Inflammatory macrophage treated with lipopolysaccharide for 4 hours (primary cell): ENCODE measurements around the gene TMEM151A.

Experiments
- DNase-seq: peaks from one replicate; pipeline ENCODE4 v3.0.0-alpha.2; 2020

TMEM151A gene

DNA sequence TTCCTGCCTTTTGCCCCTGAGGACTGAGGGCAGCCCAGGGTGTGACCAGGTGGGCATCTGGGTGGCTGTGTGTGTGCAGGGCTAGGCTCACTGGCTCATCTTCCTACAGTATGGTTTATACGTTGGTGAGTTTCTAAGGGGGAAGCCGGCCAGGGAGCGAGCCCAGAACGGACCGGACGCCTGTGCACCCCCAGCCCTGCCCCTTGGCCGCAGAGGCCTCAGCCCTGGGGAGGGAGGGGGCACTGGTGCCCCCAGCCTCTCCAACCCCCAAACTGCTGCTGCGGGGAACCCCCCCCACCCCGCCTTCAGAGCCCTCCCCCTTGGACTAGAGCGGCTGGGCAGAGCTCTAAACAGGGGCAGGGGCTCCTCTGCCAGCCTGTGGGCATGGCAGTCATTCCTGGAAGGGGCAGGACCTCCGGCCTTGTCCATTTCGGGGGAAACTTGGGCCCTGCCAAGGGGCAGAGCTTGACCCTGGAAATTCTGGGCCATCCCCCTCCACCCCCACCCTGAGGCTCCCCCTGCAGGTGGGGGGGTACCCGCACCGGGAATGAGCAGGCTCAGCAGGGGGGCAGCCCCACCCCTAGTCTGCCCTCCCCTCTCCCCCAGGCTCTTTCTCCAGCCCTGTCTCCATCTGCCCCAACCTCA is 8.1 kb upstream of the TMEM151A start:
- no peak for DNase-seq

DNA sequence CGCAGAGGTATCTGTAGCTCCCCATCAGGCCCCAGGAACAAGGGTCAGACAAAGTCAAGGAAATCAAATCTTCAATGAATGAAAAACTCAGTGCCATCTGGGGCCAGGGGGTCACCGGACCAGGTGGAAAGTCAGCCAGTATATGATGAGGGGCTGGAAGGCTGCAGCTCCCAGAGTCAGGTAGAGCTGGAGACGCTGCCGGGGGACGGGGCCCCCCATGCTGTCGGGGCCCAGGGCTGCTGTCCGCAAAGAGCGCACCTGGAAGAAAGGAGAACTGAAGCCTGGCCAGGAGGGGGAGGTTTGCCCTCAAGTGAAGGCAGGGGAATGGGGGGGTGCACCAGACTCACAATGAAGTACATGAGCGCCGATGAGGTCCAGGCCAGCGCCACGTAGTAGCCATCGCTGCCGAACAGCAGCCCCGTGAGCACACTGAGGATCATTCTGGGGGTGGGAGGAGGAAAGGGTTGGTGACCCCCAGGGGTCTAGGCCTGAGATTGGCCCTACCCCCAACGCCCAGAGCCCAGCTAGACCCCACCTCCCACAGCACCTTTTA is 7.1 kb upstream of the TMEM151A start:
- DNase-seq: no peak

DNA sequence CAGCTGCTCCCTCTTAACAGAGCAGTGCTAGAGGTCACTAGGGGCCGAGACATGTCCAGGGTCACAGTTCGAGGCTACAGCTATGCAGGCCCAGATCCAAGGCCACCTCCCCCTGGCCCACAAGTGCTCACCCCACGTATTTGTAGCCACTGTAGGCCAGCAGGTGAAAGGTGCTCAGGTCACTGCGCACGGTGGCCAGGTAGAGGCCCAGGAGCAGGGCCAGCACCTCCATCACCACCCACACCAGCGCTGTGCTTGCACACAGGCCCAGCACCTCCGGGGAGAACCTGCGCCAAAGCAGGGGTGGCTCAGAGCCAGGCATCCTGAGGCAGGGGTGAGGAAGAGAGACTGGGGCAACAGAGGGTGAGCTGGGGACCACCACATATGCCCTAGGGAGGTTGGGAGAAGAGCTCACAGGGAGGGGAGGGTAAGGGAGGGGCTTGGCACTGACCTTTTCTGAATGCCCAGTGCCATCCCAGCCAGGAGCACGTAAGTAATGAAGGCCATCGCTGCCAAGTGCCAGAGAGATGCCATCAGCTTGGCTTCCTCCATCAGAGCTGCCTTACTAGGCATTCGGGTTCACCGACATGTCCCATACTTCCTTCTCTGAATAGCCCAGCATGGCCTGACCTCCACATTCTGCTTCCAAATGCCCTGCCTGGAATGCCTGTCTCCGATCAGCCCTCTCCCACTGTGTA is 6.3 kb upstream of the TMEM151A start:
- DNase-seq: no peak

DNA sequence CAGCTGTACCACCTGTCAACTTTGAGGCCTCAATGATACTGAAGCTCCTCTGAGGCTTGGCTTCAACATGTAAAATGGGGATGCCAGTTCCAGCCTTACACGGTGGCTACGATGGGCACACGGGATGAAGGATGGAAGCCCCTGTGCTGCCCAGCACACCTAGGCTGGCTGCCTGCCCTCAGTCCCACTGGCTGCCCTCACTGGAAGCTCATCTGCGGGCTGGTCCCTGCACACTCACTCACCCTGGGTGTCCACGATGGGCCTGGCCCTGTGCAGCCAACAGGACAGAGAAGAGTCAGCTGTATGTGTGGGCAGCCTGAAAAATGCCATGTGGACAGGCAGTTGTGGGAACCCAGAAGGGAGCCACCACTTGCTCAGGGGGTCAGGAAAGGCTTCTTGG is 5.0 kb upstream of the TMEM151A start:
- DNase-seq: no peak

DNA sequence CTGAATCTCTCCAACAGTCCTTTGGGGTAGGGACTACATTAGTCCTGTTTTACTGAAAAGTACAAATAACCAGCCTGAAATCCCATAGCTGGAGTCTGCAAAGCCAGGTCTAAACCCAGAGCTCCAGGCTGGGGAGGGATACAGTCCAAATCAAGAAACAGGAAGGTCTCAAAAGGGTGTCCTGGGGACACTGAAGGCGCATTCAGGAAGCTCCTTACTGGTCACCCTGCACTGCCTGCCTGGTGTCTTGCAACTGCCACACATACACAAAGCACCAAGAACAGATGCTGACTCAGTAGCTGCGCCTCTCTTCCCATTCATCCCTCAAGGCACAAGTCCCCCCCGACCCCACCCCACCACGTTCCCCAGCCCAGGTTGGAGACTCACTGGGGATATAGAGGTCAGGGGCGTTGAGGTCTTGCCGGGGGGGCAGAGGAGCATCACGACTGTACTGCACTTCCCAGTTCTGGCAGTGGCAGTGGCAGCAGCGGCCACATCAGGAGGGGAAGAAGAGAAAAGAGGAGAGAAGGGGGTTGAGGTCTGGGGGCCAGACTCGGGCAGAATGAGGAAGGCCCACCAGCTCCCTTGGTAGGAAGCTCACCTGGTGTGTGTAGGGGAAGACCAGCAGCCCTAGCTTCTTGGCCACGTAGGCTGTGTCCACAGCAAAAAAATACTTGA is 4.3 kb upstream of the TMEM151A start:
- DNase-seq: peak; percentile 18

DNA sequence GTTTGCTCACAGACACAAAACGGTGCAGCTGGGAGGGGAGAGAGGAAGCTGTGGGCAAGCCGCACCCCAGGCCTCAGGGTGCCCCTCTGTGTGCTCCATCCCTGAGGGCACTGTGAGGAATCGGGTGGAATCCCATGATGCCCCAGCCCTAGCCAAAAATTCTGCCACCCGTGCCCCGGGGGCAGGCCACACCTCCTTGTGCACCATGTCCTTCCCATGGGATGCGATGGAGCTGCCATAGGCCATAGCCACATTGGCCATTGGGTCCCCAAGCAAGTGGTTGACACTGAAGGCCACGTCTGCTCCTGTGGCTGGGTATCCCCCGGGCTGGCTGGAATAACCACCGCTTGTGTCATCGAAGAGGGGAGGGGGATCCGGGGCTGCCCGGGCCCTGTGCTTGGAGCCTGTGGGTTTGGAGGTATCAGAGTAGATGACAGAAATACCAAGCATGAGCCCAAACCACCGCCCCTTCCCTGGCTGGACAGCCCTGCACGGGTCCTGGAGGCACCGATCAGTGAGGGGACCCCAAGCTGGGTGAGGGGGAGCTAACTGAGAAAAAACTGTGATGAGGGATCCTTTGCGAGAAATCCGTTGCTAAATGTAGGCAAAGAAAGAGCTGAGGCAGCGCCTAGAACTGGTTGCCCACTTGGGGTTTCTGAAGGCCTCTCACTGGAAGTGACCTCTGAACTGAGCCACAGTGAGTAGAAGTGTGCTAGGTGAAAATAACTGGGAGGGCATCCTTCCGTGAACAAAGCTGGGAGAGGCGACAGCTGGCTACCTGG is 3.6 kb upstream of the TMEM151A start:
- DNase-seq: no peak

DNA sequence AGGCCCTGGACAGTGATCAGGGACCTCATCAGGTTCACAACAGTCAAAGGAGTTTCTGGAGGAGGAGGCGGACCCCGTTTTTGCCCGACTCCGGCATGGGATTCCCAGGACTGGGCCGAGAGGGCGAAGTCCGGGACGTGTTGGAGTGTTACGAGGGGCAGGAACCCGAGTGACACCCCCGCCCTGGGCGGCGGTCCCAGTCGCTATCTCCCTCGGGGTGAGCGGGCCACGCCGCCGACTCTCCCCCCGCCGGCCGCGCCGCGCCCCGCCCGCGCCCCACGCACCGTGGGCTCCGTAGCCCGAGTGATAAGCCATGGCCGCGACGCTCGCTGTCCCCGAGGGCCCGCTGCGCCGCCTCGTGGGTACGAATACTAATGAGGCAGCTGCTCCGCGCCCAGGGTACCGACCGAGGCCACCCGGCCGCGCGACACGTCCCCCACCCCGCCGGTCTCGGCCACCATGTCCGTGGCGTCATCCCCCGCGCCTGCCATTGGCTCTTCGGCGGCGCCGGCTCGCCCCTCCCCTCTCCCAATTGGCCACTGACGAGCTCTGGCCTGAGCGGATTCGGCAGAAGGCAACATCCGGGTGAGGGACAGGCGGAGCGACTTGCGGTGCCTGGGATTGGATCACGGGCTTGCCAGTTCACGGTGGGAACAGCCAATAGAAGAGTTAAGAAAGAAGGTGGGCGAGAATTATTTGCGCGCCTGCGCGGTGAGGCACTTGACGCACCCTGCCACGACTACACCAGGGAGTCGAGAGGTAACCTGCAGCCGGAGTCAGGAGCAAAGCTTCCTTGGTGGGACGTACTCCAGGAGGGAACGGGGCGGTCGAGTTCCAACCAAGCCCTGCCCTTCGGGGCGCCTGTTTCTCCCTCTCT is 2.8 kb upstream of the TMEM151A start, which contains the start of gene YIF1A:
YIF1A (minus strand) TSS at position 473 of the 877 bp plus-strand sequence; CDS start at position 315, 158 bp downstream.
- DNase-seq: peak; percentile 99

DNA sequence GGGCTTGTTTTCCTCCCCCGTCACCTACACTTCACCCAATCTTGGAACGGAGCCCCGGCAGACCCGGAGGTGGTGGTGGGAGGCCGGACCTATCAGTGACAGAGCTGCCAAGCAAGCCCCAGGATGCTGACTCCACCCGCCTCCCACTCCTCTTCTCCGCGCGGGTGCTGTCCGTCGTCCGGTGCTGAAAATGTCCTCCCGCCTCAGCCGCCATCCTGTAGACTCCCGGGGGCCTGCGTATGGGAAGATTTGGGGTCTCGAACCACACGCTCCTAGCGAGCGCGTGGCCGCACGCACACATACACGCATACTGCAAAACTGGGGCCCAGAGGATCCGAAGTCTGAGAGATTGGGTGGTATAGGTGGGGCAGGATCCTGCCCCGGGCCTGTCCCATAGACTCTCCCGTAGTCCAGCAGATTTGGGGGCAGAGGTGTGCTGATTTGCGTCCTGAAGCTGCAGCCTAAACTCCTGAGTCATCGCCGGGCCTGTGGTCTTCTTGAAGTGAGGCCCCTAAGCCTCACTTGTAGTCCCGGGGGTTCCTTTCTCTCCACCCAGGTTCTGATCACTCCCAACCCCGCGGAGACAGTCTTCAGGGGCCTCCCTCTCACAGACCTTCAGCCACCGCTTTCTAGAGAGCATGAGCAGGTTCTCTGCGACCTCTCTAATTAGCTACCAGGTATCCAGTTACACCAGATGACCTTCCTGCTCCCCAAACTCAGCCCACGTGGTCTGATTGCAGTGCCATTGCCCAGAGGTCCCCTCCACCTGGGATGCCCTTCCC is 2.0 kb upstream of the TMEM151A start:
- peak; percentile 69 for DNase-seq

DNA sequence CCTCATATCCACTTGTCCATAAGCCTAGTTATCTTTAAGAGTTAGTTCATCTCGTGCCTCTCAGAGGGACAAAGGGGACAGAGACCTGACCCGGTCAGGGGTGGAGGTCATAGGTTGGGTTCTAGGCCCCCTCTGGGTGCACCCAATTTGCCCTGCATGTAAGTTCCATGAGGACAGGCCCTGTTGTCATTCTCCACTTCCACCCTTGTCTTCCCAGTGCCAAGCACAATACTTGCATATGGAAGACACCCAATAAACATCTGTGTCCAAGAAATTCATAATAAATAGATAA is 1.4 kb upstream of the TMEM151A start:
- DNase-seq: no peak

DNA sequence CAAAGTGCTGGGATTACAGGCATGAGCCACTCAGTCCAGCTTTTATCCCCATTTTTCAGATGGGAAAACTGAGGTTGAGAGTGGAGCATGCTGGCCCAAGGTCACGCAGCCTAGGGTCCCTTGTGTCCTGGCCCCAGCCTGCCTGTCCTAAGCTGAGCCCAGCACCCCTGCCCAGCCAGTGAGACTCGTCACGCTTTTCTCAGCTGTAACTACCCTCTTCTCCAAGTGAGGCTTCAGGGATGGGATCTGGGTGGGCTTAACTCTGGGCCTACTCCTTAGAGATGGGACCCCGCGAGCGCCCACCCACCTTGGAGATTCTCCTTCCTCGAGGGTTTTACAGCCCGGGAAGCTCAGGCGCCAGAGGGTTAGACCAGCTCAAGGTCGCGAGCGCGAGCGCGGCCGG is 390 bp upstream of the TMEM151A start:
- no peak for DNase-seq

DNA sequence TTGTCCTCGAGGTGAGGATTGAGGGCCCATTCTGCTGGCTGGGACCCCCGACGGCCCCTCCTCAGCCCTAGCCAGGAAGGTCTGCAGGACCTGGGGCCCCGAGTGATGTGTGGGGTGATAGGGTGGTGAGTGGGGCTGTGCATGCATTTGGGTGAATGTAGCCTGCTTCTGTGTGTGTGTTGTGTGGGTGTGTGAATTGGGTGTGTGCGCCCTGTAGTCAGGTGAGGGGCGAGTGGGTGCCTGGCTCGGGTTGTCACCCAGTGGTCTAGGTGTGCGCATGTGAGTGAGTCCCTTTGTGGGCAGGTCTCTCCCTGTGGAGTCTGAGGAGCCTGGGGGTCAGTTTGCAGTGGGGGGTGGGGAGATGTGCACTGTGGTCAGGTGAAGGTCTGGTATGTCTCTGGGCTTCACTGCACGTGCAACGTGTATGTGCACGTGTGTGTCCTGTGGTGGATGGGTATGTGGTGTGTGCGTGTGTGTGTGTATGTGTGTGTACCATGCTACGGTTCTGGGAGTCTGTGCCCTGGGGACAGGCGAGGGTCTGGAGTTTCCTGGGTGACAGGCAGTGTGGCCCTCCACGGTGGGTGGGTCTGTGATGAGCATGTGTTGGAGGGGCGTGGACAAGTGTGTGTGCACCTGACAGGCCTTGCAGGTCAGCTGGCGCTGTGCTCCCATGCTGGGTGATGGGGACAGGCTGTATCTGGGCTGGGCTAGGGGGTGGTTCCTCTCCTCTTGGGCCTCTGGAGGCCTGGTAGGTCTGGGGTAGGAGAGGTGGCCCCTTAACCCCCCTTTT is 1.0 kb downstream of the TMEM151A start:
- no peak for DNase-seq

DNA sequence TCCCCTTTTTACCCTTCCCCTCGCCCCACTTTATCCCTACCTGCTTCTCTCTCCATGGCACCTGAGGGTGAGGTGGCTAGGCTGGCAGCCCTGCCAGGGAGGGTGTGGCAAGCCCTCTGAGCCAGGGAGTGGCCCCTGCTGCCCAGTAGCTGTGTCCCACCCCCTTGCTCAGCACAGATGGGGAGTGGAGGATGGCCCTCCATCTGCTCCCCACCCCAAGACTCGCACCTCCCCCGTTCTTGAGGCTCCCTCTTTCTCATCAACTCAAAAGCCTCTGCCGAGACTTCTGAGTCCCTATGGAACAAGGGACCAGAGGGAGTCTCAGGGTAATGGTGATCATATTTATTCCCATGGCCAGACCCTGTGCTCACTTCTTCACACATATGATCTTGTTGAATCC is 1.7 kb downstream of the TMEM151A start:
- DNase-seq: no peak

DNA sequence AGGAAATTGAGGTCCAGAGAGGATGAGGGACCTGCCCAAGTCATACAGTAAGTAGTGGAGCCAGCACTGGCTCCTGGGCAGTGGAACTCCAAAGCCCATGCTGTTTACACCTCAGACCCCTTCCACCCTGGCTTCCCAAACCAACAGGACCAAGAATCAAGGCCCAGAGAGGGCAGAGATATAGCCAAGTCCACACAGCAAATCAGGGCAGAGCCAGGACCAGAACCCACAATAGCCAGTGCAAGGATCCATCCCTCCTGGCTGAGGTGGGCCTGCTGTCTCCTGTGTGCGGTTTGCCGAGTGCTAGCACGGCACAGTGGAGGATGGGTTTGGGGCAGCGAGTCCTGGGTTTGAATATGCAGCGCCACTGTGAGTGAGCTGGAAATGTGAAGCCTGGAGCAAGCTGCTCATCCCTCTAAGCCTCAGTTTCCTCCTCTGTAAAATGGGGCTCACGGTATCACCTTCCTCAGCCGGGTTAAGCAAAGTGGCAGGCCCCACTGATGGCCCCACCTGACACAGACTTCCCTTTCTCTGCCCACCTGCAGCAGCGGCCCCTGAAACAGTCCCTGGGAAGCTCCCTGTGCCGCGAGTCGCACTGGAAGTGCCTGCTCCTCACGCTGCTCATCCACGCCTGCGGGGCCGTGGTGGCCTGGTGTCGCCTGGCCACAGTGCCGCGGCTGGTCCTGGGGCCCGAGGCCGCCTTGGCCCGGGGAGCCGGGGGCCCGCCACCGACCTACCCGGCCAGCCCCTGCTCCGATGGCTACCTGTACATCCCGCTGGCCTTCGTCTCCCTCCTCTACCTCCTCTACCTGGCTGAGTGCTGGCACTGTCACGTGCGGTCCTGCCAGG is 2.3 kb downstream of the TMEM151A start:
- no peak for DNase-seq

DNA sequence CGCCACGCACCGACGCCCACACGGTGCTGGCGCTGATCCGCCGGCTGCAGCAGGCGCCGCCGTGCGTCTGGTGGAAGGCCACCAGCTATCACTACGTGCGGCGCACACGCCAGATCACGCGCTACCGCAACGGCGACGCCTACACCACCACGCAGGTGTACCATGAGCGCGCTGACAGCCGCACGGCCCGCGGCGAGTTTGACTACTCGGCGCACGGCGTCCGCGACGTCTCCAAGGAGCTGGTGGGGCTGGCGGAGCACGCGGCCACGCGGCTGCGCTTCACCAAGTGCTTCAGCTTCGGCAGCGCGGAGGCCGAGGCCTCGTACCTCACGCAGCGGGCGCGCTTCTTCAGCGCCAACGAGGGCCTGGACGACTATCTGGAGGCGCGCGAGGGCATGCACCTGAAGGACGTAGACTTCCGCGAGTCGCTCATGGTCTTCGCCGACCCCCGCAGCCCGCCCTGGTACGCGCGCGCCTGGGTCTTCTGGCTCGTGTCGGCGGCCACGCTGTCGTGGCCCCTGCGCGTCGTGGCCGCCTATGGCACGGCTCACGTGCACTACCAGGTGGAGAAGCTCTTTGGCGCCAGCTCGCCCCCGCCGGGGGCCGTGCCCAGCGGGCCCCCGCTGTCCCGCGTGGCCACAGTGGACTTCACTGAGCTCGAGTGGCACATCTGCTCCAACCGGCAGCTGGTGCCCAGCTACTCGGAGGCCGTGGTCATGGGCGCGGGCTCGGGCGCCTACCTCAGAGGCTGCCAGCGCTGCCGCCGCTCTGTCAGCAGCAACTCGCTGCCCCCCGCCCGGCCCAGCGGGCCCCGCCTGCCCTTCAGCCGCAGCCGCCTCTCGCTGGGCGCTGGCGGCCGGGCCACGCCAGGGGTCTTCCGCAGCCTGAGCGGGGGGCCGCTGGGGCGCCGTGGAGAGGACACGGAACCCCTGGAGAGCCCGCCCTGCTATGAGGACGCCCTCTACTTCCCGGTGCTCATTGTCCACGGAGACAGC is 3.2 kb downstream of the TMEM151A start:
- DNase-seq: no peak

DNA sequence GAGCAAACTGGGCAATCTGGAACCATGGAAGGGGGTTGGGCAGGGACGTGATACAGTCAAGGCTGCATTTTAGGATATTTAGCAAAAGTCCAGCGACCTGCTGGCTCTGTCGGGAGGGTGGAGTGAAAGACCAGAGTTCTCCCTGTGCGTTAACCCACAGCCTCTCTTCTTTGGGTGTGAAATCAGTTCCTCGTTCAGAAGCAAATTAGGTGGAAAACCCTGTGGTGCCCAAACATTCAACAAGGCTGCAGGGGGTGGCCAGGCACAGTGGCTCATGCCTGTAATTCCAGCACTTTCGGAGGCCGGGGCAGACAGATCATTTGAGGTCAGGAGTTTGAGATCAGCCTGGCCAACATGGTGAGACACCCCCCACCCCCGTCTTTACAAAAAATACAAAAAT is 5.9 kb downstream of the TMEM151A start:
- no peak for DNase-seq

DNA sequence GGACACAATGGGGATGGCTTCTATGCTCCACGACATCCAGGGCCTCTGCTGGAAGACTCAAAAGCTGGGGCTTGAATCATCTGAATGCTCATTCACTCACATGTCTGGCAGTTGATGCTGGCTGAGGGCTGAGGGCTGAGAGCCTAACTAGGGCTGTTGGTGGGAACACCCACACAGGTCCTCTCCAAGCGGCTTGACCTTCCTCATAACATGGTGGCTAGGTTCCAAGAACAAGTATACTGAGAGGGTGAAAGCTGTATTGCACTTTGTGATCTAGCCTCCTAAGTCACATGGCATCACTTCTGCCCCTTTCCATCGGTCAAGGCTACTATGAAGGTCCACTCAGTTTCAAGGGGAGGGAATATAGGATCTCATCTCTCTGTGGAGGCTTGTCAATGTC is 7.5 kb downstream of the TMEM151A start:
- DNase-seq: peak; percentile 34

DNA sequence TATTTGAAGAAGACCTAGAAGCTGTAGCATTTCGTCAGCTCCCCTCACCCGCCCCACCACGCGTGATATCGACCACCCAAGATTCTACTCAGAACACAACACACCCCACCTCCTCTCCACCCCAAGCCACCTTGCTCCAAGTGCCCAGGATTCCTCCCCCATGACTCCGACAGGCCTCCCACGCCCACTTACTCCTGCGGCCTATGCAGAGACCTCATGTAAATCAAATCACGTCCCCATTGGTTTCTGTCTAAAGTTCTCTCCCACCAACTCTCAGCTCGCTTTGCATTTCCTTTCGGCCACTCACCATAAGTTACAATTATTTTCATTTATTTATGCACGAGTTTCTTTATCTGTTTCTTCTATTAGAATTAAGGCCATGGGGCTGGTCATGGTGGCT is 11.0 kb downstream of the TMEM151A start:
- no peak for DNase-seq

DNA sequence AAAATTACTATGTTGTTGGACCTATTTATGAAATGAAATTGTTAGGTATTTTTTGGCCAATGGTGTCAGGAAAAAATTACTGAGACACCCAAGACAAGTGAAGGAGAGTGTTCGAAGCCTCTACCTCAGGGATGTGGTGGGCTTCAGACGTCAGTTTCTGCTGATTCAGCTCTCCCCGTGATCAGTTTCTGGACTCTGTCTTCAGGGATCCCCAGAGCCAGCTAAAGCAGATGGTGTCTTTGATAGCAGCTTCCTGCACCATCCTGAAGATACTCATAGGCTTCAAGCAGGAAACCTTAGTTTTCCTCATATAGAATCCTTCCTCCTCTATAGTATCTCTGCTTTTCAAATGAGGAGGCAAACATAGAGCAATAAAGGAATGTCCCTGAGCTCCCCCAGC is 17.8 kb downstream of the TMEM151A start:
- DNase-seq: peak; percentile 37
